Activated CD8-positive, alpha-beta T cell treated with anti-CD3 and anti-CD28 coated beads, Interleukin-2, amount 10 ng/mL, durations not matched to agents 7 days and 5 days (primary cell): ENCODE results near the gene CHRNB2. TPM values are rescaled to one million over a fixed set of nuclear protein-coding genes. Genes with fewer than 3 reads are reported as not detected.
A peak's percentile ranks its signal among the peaks of the same experiment; 100 is the strongest.
"Not testable (repeated sequence)": the region's sequence is repeated elsewhere in the genome, so short reads cannot be mapped to it uniquely, and the experiment has no call there.

Experiments
- ATAC-seq: fragments of 150-1000 bp; cut with Tn5 transposase; one replicate; pipeline ENCODE4 v1.10.0; 2021; ENCODE audit warnings: moderate library complexity
- CTCF ChIA-PET: fragments of 350-600 bp; sonication (Branson Sonifier 250); formaldehyde crosslinking; loops from one replicate; lab custom pipeline; 2021; ENCODE audit warnings: antibody characterized with exemption; lab: Charles Lee
- POLR2A ChIA-PET: fragments of 350-600 bp; sonication (Branson Sonifier 250); formaldehyde crosslinking; loops from one replicate; lab custom pipeline; 2021; ENCODE audit warnings: antibody characterized with exemption; lab: Charles Lee
- DNase-seq: peaks from one replicate; pipeline ENCODE4 v3.0.0-alpha.2; 2020
- H3K27ac Mint-ChIP-seq: one replicate; pipeline ENCODE4 v1.8.0; 2021; ENCODE audit warnings: mild to moderate bottlenecking, mixed read lengths
- H3K27me3 Mint-ChIP-seq: one replicate; pipeline ENCODE4 v1.8.0; 2021; ENCODE audit warnings: low read depth, mixed read lengths
- H3K36me3 Mint-ChIP-seq: one replicate; pipeline ENCODE4 v1.8.0; 2021; ENCODE audit warnings: low read depth, mixed read lengths
- H3K4me1 Mint-ChIP-seq: one replicate; pipeline ENCODE4 v1.8.0; 2021; ENCODE audit warnings: low read depth, mixed read lengths
- H3K4me3 Mint-ChIP-seq: one replicate; pipeline ENCODE4 v1.8.0; 2021; ENCODE audit warnings: mild to moderate bottlenecking, mixed read lengths
- H3K9me3 Mint-ChIP-seq: one replicate; pipeline ENCODE4 v1.8.0; 2022; ENCODE audit warnings: mixed read lengths; ENCODE audit not compliant: insufficient read depth
- total RNA-seq, 2 experiments: library from RNA; stranded (reverse); gene quantifications; one replicate each; pipeline ENCODE4 v1.2.3, GENCODE V29; 2021

The CHRNB2 gene, protein sequence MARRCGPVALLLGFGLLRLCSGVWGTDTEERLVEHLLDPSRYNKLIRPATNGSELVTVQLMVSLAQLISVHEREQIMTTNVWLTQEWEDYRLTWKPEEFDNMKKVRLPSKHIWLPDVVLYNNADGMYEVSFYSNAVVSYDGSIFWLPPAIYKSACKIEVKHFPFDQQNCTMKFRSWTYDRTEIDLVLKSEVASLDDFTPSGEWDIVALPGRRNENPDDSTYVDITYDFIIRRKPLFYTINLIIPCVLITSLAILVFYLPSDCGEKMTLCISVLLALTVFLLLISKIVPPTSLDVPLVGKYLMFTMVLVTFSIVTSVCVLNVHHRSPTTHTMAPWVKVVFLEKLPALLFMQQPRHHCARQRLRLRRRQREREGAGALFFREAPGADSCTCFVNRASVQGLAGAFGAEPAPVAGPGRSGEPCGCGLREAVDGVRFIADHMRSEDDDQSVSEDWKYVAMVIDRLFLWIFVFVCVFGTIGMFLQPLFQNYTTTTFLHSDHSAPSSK
- total RNA-seq = not detected

DNA sequence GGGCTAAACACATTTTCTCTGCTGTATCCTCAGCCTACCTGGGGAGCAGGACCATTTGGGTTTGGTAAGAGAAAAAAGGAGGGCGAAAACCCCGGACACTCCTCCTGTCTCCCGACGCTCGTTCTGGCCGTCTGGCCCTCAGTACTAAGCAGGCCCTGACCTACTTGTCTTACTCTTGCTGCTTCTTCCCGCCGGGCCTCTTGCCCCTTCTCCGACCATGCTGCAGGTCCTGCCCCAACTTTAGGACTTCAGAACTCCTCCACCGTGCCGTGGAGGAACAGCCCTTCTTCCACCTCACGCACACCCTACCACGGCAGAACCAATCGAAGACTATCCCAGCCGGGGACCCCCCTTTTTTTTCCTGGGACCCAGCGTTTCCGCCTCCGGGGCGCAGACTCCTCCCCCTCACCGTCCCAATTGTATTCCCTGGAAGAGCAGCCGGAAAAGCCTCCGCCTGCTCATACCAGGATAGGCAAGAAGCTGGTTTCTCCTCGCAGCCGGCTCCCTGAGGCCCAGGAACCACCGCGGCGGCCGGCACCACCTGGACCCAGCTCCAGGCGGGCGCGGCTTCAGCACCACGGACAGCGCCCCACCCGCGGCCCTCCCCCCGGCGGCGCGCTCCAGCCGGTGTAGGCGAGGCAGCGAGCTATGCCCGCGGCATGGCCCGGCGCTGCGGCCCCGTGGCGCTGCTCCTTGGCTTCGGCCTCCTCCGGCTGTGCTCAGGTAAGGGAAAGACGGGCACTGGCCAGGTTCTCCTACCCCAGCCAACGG, at the start of gene CHRNB2:
TSS of gene CHRNB2 (plus strand) at position 393 of the 771 bp plus-strand sequence. CDS start at position 660, 267 bp downstream.
- Mint-ChIP-seq H3K4me3 (peak within 1 kb of the TSS; percentile 37), H3K9me3 (no peaks in the 10 kb centered on the region), H3K4me1 (peaks cover 7% of the 10 kb centered on the region), H3K27me3 (peaks cover 17% of the 10 kb centered on the region), H3K36me3 (no peaks in the 10 kb centered on the region), H3K27ac (no peak within 1 kb of the TSS)
- CTCF ChIA-PET = interaction anchor here (1.0 to 1.4 kb wide), 3 partner anchors 8 to 369 kb away, joined by 3 to 10 read pairs (median 3); partner anchors contain the start of gene PMVK
- ATAC-seq (peak; percentile 98), DNase-seq (peak; percentile 80)
- POLR2A ChIA-PET = no interaction called here

DNA sequence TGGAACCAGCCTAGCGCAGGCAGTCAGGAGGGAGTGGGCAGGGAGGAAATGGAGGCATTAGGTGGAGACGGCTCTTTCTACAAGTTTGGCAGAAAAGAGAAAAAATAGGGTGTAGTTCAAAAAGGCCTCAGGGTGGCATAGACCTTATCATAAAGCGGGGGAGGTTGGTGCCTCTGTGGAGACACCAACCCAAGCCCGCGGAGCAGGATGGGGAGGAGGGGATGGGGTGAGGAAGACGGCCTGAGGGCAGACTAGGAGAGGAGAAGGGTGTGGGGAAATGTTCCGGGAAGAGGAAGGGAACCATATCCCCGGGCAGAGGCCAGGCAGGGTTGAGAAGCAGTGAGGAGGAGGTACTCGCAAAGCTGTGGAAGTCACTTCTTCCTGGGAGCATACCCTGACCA, 48.0 kb upstream of the CHRNB2 start:
- no peak overlapping the region for H3K27ac Mint-ChIP-seq
- no peaks in the 10 kb centered on the region for H3K9me3 Mint-ChIP-seq
- H3K4me3 Mint-ChIP-seq = no peak overlapping the region
- ATAC-seq (no peak), DNase-seq (no peak)
- no peaks in the 10 kb centered on the region for H3K4me1 Mint-ChIP-seq
- peaks cover 36% of the 10 kb centered on the region for H3K27me3 Mint-ChIP-seq
- H3K36me3 Mint-ChIP-seq = no peaks in the 10 kb centered on the region
- ChIA-PET CTCF (no interaction called here), POLR2A (no interaction called here)

DNA sequence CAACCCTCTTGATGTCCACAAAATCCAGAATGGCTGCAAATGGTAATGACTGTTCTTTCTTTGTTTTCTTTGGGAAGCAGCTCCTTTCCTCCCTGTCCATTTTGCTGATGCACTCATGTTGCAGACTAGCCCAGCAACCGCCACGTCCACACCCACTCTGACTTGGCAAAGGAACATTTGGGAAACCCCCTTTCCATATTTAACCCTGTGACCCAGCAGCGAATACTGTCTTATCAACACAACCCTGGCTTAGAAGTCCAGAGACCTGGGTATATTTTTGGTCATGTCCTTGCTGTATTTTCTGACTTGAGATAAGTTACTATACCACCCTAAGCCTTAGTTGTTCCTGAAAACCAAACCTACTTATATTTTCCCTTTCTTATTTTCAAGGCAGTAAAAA, 47.2 kb upstream of the CHRNB2 start:
- H3K27ac Mint-ChIP-seq = no peak overlapping the region
- DNase-seq (no peak), ATAC-seq (no peak)
- H3K27me3 Mint-ChIP-seq = peaks cover 36% of the 10 kb centered on the region
- H3K4me3 Mint-ChIP-seq = no peak overlapping the region
- ChIA-PET CTCF (interaction anchor here (0.9 kb wide), 1 partner anchor 37 kb away, joined by 3 read pairs; no protein-coding TSS in a partner anchor), POLR2A (no interaction called here)
- no peaks in the 10 kb centered on the region for H3K9me3 Mint-ChIP-seq
- no peaks in the 10 kb centered on the region for H3K36me3 Mint-ChIP-seq
- H3K4me1 Mint-ChIP-seq = no peaks in the 10 kb centered on the region

DNA sequence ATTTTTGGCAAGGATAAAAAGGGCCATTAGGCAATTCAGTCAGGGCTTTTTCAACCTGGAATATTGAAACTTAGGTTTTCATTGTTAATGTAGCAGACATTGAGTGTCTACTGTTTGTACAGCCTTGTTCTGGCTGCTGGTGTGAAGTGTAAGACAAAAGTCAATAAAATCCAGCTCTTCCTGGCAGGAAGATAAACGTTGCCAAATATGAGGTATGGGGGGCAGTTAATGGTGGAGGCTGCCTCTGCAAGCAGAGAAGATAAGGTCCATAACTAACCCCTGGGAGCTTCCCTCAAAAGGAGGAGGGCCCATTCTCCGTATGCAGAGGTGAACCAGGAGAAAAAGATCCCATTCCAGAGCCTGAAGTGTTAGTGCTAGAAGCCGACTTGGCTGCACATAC, 45.9 kb upstream of the CHRNB2 start:
- POLR2A ChIA-PET = no interaction called here
- H3K4me3 Mint-ChIP-seq = no peak overlapping the region

GRCh38 chr1:154524881-154525280, 42.7 kb upstream of the CHRNB2 start:
- ChIA-PET CTCF (interaction anchor here (0.6 kb wide), 1 partner anchor 22 kb away, joined by 3 read pairs; no protein-coding TSS in a partner anchor), POLR2A (no interaction called here)
- no peak for DNase-seq
- H3K4me3 Mint-ChIP-seq = no peak overlapping the region
- H3K9me3 Mint-ChIP-seq = no peaks in the 10 kb centered on the region
- no peak for ATAC-seq
- H3K27ac Mint-ChIP-seq = no peak overlapping the region
- H3K4me1 Mint-ChIP-seq = no peaks in the 10 kb centered on the region
- no peaks in the 10 kb centered on the region for H3K36me3 Mint-ChIP-seq
- peaks cover 24% of the 10 kb centered on the region for H3K27me3 Mint-ChIP-seq

More for the DNA sequence above, 45.9 kb upstream of the CHRNB2 start:
- CTCF ChIA-PET = interaction anchor here (0.9 kb wide), 1 partner anchor 25 kb away, joined by 3 read pairs; no protein-coding TSS in a partner anchor
- Mint-ChIP-seq H3K27ac (no peak overlapping the region), H3K27me3 (peaks cover 31% of the 10 kb centered on the region), H3K9me3 (no peaks in the 10 kb centered on the region), H3K4me1 (no peaks in the 10 kb centered on the region), H3K36me3 (no peaks in the 10 kb centered on the region)
- ATAC-seq (no peak), DNase-seq (no peak)

GRCh38 chr1:154527192-154527591, 40.4 kb upstream of the CHRNB2 start:
- Mint-ChIP-seq H3K36me3 (no peaks in the 10 kb centered on the region), H3K9me3 (no peaks in the 10 kb centered on the region), H3K27me3 (peaks cover 14% of the 10 kb centered on the region), H3K4me3 (no peak overlapping the region), H3K27ac (no peak overlapping the region), H3K4me1 (no peaks in the 10 kb centered on the region)
- ChIA-PET POLR2A (no interaction called here), CTCF (no interaction called here)
- no peak for ATAC-seq
- no peak for DNase-seq

GRCh38 chr1:154529308-154529707, 38.3 kb upstream of the CHRNB2 start:
- H3K27ac Mint-ChIP-seq = no peak overlapping the region
- ATAC-seq (no peak), DNase-seq (no peak)
- POLR2A ChIA-PET = no interaction called here
- H3K36me3 Mint-ChIP-seq = no peaks in the 10 kb centered on the region
- peaks cover 2% of the 10 kb centered on the region for H3K27me3 Mint-ChIP-seq
- H3K4me3 Mint-ChIP-seq = no peak overlapping the region
- no peaks in the 10 kb centered on the region for H3K4me1 Mint-ChIP-seq
- CTCF ChIA-PET = interaction anchor here (1.9 kb wide), 1 partner anchor 17 kb away, joined by 4 read pairs; no protein-coding TSS in a partner anchor
- H3K9me3 Mint-ChIP-seq = no peaks in the 10 kb centered on the region

DNA sequence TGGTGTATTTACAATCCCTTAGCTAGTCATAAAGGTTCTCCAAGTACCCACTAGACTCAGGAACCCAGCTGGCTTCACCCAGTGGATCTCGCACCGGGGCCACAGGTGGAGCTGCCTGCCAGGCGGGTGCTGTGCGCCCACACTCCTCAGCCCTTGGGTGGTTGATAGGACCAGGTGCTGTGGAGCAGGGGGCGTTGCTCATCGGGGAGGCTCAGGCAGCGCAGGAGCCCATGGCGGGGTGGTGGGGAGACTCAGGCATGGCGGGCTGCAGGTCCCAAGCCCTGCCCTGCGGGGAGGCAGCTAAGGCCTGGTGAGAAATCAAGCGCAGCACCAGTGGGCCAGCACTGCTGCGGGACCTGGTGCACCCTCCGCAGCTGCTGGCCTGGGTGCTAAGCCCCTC, 35.6 kb upstream of the CHRNB2 start:
- DNase-seq, H3K4me1 Mint-ChIP-seq, POLR2A ChIA-PET, H3K36me3 Mint-ChIP-seq, H3K9me3 Mint-ChIP-seq, H3K27ac Mint-ChIP-seq, H3K4me3 Mint-ChIP-seq, ATAC-seq, H3K27me3 Mint-ChIP-seq: not testable (repeated sequence)
- CTCF ChIA-PET = interaction anchor here (0.5 to 1.0 kb wide), 2 partner anchors 52 to 359 kb away, joined by 3 to 4 read pairs; no protein-coding TSS in a partner anchor

GRCh38 chr1:154533952-154534844, 33.4 kb upstream of the CHRNB2 start:
- ChIA-PET CTCF (interaction anchor here (1.4 to 1.5 kb wide), 2 partner anchors 12 to 55 kb away, joined by 5 read pairs; no protein-coding TSS in a partner anchor), POLR2A (no interaction called here)
- H3K9me3 Mint-ChIP-seq = no peaks in the 10 kb centered on the region
- ATAC-seq (no peak), DNase-seq (no peak)
- peaks cover 12% of the 10 kb centered on the region for H3K27me3 Mint-ChIP-seq
- no peaks in the 10 kb centered on the region for H3K4me1 Mint-ChIP-seq
- H3K4me3 Mint-ChIP-seq = no peak overlapping the region
- H3K27ac Mint-ChIP-seq = no peak overlapping the region
- no peaks in the 10 kb centered on the region for H3K36me3 Mint-ChIP-seq

- no peaks in the 10 kb centered on the region for H3K36me3 Mint-ChIP-seq
- no peaks in the 10 kb centered on the region for H3K9me3 Mint-ChIP-seq
- ATAC-seq (no peak), DNase-seq (no peak)
- ChIA-PET CTCF (interaction anchor here (1.1 to 1.3 kb wide), 2 partner anchors 10 to 56 kb away, joined by 3 to 4 read pairs; no protein-coding TSS in a partner anchor), POLR2A (no interaction called here)
- H3K27me3 Mint-ChIP-seq = peaks cover 19% of the 10 kb centered on the region
- no peaks in the 10 kb centered on the region for H3K4me1 Mint-ChIP-seq
- H3K4me3 Mint-ChIP-seq = no peak overlapping the region
- H3K27ac Mint-ChIP-seq = no peak overlapping the region
Observed at GRCh38 chr1:154536570-154536969, 31.0 kb upstream of the CHRNB2 start.
